Breast epithelium (tissue), 3 donors: Measurements from ENCODE around the gene ADGRA1.

Experiments used
- POLR2AphosphoS5 ChIP-seq, 3 donors: sonication (generic); formaldehyde crosslinking; IDR thresholded peaks; one replicate each; pipeline ENCODE4 v1.6.1; 2017; ENCODE audit warnings: antibody characterized with exemption in 3 of 3
- TF ChIP-seq, protein P1 (sequence below), 3 donors: fragments of 450-650 bp; IDR thresholded peaks; one replicate each; pipeline ENCODE4 v1.5.1; 2016 to 2017; ENCODE audit warnings: antibody characterized with exemption in 3 of 3, mild to moderate bottlenecking in 3 of 3, moderate library complexity in 3 of 3

DNA sequence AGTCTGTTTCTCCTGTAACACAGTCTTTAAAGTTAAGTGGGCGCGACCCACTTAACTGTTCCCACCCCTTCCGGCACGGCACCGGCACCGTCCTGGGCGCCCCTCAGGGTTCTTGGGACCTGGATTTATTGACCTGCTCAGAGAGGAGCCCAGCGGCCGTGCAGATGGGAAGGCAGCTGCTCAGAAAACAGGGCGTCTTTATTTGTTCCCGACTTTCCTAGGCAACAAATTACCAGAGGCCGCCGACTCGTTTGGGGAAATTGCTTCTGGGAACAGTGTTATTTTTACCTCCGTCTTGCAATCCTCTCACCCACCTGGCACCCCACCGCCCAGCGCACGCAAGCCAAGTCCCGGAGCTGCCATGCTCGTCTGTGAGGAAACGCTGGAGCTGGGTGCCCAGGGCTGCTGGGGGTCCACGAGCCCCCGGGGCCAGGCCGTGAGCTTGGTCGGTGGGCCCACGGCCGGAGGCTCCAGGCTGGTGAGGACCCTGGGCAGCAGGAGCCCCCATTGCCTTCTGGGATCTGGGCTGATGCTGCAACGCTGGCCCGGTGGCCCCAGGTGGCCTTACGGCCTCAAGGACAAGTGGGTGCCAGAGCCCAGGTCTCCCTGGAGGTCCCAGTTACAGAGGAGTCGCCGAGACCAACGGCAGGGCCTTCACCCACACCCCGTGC, 14.9 kb upstream of the ADGRA1 start:
- TF ChIP-seq, protein P1, sequence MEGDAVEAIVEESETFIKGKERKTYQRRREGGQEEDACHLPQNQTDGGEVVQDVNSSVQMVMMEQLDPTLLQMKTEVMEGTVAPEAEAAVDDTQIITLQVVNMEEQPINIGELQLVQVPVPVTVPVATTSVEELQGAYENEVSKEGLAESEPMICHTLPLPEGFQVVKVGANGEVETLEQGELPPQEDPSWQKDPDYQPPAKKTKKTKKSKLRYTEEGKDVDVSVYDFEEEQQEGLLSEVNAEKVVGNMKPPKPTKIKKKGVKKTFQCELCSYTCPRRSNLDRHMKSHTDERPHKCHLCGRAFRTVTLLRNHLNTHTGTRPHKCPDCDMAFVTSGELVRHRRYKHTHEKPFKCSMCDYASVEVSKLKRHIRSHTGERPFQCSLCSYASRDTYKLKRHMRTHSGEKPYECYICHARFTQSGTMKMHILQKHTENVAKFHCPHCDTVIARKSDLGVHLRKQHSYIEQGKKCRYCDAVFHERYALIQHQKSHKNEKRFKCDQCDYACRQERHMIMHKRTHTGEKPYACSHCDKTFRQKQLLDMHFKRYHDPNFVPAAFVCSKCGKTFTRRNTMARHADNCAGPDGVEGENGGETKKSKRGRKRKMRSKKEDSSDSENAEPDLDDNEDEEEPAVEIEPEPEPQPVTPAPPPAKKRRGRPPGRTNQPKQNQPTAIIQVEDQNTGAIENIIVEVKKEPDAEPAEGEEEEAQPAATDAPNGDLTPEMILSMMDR (IDR thresholded peaks at IDR 0.05), result no peak
- no peak for TF ChIP-seq POLR2AphosphoS5 (IDR thresholded peaks at IDR 0.05)
